ENCODE results near the gene GPR149. TPM values are rescaled to one million over a fixed set of nuclear protein-coding genes. Genes with fewer than 3 reads are reported as not detected.

GPR149 gene
- total RNA-seq, 2 donors from 2014 or later = not detected

- H3K4me1 Mint-ChIP-seq = peaks cover 24% of the 10 kb centered on the region
- H3K27ac Mint-ChIP-seq = no peak overlapping the region
- DNase-seq = no peak
- H3K27me3 Mint-ChIP-seq = peaks cover 5% of the 10 kb centered on the region
- no peaks in the 10 kb centered on the region for H3K9me3 ChIP-seq (ENCODE audit: control insufficient read depth, low read length, poor library complexity, severe bottlenecking)
- ATAC-seq = no peak
- peak overlapping the region; percentile 94 for H3K4me3 Mint-ChIP-seq
- H3K36me3 Mint-ChIP-seq (ENCODE audit: low read depth) = peaks cover 2% of the 10 kb centered on the region
These were observed 105.1 kb downstream of the GPR149 start for GRCh38 chr3:154324919-154325318.

DNA sequence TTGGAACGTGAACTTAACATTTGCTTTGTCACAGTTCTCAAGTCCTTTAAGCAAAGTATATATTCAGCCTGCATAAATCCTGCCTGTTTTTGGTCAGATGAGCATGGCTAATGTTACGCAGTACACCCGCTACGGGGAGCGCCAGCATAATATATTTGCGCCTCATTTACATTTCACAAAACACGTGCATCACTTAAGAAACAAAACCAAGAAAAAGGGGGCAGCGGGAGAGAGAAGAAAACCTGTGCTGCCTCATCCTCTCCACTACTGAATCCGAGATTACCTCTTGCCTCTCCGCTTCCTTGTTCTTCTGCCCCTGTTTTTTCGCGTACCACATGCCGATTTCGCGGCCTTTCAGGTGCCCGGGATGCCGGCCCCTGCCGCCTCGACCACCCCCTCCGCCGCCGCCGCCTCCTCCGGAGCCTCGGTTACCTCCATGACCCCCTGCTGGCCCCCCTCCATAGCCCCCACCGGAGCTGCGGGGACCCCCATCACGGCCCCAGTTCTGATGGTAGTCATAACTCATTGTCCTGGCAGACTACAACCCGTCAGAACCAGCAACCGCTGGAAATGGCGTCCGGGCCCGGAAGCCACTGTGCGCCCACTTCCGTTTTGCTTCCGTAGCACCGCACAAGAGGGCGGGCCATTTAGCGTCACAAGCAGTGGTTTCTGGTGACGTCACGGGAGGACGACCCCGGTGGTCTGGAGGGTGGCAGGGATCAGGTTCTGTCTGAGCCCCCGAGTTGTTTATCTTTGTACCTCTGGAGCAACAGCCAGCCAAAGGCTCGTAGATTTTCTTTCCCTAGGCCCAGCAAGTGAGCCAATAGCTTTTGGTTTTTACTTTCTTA, 105.9 kb downstream of the GPR149 start, which contains the start of gene DHX36:
DHX36 (minus strand) TSS at position 597 of the 848 bp plus-strand sequence; CDS start at position 526, 71 bp downstream.
- peak; percentile 93 for ATAC-seq
- Mint-ChIP-seq H3K4me1 (peaks cover 21% of the 10 kb centered on the region), H3K27ac (no peak within 1 kb of the TSS), H3K36me3 (ENCODE audit: low read depth) (peaks cover 2% of the 10 kb centered on the region), H3K4me3 (peak within 1 kb of the TSS; percentile 94), H3K27me3 (peaks cover 5% of the 10 kb centered on the region)
- H3K9me3 ChIP-seq (ENCODE audit: control insufficient read depth, low read length, poor library complexity, severe bottlenecking) = no peaks in the 10 kb centered on the region
- DNase-seq = peak; percentile 77 to 81 (median 80)

- ATAC-seq (no peak), DNase-seq (no peak)
- Mint-ChIP-seq H3K27me3 (no peaks in the 10 kb centered on the region), H3K27ac (peak overlapping the region; percentile 95), H3K36me3 (ENCODE audit: low read depth) (peaks cover 6% of the 10 kb centered on the region), H3K4me1 (peaks cover 37% of the 10 kb centered on the region), H3K4me3 (peak overlapping the region; percentile 78)
- no peaks in the 10 kb centered on the region for H3K9me3 ChIP-seq (ENCODE audit: control insufficient read depth, low read length, poor library complexity, severe bottlenecking)
These were observed 112.8 kb downstream of the GPR149 start for GRCh38 chr3:154316974-154317767.

DNA sequence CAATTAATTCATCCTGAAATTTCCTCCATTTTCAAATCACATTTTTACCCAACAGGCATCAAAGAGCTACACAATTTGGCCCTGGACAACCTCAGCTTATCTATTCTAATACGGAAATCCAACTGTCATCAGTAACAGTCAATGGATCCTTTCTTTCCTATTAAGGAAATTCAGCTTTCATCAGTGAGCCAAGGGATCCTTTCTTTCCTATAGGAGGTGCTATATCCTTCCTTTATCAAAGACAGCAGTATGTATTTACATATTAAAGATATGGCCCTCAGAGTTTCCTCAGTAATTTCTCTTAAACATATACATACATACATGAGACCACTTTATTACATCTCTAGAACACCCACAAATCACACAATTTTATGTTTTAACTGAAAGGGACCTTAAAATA, 115.8 kb downstream of the GPR149 start:
- H3K36me3 Mint-ChIP-seq (ENCODE audit: low read depth) = peaks cover 5% of the 10 kb centered on the region
- DNase-seq = no peak
- ATAC-seq = no peak
- H3K27ac Mint-ChIP-seq = peak overlapping the region; percentile 57
- peaks cover 27% of the 10 kb centered on the region for H3K4me1 Mint-ChIP-seq
- no peaks in the 10 kb centered on the region for H3K9me3 ChIP-seq (ENCODE audit: control insufficient read depth, low read length, poor library complexity, severe bottlenecking)
- no peak overlapping the region for H3K4me3 Mint-ChIP-seq
- no peaks in the 10 kb centered on the region for H3K27me3 Mint-ChIP-seq

GRCh38 chr3:154310840-154311239, 119.2 kb downstream of the GPR149 start:
- peaks cover 15% of the 10 kb centered on the region for H3K36me3 Mint-ChIP-seq (ENCODE audit: low read depth)
- ATAC-seq (no peak), DNase-seq (no peak)
- no peak overlapping the region for H3K4me3 Mint-ChIP-seq
- H3K27ac Mint-ChIP-seq = no peak overlapping the region
- no peaks in the 10 kb centered on the region for H3K27me3 Mint-ChIP-seq
- peaks cover 21% of the 10 kb centered on the region for H3K4me1 Mint-ChIP-seq
- H3K9me3 ChIP-seq (ENCODE audit: control insufficient read depth, low read length, poor library complexity, severe bottlenecking) = no peaks in the 10 kb centered on the region

GRCh38 chr3:154307363-154307762, 122.6 kb downstream of the GPR149 start:
- no peaks in the 10 kb centered on the region for H3K27me3 Mint-ChIP-seq

GRCh38 chr3:154304936-154305335, 125.1 kb downstream of the GPR149 start:
- no peaks in the 10 kb centered on the region for H3K27me3 Mint-ChIP-seq
- DNase-seq (no peak), ATAC-seq (no peak)
- no peak overlapping the region for H3K4me3 Mint-ChIP-seq
- no peak overlapping the region for H3K27ac Mint-ChIP-seq
- H3K4me1 Mint-ChIP-seq = peaks cover 19% of the 10 kb centered on the region
- peaks cover 15% of the 10 kb centered on the region for H3K36me3 Mint-ChIP-seq (ENCODE audit: low read depth)
- no peaks in the 10 kb centered on the region for H3K9me3 ChIP-seq (ENCODE audit: control insufficient read depth, low read length, poor library complexity, severe bottlenecking)

More at GRCh38 chr3:154307363-154307762, 122.6 kb downstream of the GPR149 start:
- peaks cover 18% of the 10 kb centered on the region for H3K4me1 Mint-ChIP-seq
- no peaks in the 10 kb centered on the region for H3K9me3 ChIP-seq (ENCODE audit: control insufficient read depth, low read length, poor library complexity, severe bottlenecking)
- peaks cover 11% of the 10 kb centered on the region for H3K36me3 Mint-ChIP-seq (ENCODE audit: low read depth)
- H3K27ac Mint-ChIP-seq = no peak overlapping the region
- DNase-seq (no peak), ATAC-seq (no peak)
- H3K4me3 Mint-ChIP-seq = no peak overlapping the region

DNA sequence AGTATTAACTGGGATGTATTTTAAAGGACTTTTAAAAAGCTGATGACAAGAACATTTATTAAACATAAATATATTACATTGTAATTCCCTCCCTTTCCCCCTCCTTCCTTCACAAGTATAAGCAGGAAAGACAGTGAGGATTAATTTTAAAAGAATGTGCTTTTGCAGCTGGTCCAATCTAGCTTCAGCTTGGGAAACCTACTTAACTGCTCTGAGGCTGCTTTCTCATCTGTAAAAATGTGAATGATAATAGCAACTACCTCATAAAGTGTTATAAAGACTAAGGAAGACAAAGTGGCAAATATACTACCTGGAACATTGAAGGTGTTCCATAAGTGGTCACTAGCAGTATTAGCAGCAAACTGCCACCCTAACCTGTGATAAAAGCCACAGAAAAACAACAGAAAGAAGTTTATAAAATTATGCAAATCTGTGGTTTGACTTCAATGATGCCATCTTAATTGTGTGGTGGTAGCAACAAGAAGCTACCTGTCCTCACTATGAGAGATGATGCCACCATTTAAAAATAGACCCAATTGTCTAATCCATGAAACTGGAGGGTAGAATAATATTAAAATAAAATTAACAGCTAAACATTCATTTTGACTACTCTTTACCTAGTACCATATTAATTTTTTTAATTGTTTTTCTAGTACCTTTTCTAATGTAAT, 125.7 kb downstream of the GPR149 start:
- H3K9me3 ChIP-seq (ENCODE audit: control insufficient read depth, low read length, poor library complexity, severe bottlenecking) = no peaks in the 10 kb centered on the region
- Mint-ChIP-seq H3K4me1 (peaks cover 19% of the 10 kb centered on the region), H3K27me3 (no peaks in the 10 kb centered on the region), H3K4me3 (no peak overlapping the region), H3K27ac (peak overlapping the region; percentile 6), H3K36me3 (ENCODE audit: low read depth) (peaks cover 15% of the 10 kb centered on the region)
- DNase-seq (no peak), ATAC-seq (no peak)

DNA sequence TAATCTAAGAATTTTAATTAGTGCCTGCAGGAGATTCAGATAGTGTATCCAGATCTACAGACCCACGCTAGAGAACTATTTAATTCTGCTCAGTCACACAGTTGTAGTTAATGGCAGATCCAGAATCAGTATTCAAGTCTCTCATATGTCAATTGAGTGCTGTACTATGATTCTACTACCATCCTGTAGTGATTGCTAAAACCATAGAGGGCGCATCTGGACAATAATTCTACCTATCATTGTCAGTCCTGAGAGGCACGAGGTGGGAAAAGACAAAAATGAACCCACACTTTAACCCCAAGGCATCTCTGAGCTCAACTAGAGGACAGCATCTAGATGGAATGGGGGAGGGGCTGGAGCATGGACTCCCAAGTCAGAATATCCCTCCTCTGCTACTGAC, 128.4 kb downstream of the GPR149 start:
- no peak overlapping the region for H3K4me3 Mint-ChIP-seq
- H3K9me3 ChIP-seq (ENCODE audit: control insufficient read depth, low read length, poor library complexity, severe bottlenecking) = no peaks in the 10 kb centered on the region
- ATAC-seq (no peak), DNase-seq (no peak)
- H3K27ac Mint-ChIP-seq = no peak overlapping the region
- no peaks in the 10 kb centered on the region for H3K27me3 Mint-ChIP-seq
- peaks cover 8% of the 10 kb centered on the region for H3K4me1 Mint-ChIP-seq
- peaks cover 8% of the 10 kb centered on the region for H3K36me3 Mint-ChIP-seq (ENCODE audit: low read depth)

DNA sequence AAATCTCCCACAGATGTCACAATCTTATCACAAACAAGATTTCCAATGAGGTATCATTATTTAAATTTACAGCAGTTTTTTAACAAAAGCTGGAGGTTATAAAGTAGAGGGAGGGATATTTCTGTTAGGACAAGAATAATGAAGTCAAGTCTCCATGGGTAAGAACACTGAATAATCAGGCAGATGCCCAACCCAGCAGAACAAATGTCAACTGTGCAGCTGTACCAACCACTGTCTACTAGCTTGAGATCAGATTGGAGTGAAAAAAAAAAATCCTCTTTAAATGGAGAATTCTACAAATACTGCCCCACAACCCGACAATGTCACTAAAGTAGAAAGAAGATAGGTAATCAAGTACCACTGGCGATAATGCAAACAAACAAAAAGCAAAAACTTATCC, 136.0 kb downstream of the GPR149 start:
- Mint-ChIP-seq H3K36me3 (ENCODE audit: low read depth) (peaks cover 7% of the 10 kb centered on the region), H3K4me1 (peaks cover 2% of the 10 kb centered on the region), H3K27me3 (no peaks in the 10 kb centered on the region), H3K4me3 (no peak overlapping the region), H3K27ac (no peak overlapping the region)
- ATAC-seq (no peak), DNase-seq (no peak)
- H3K9me3 ChIP-seq (ENCODE audit: control insufficient read depth, low read length, poor library complexity, severe bottlenecking) = no peaks in the 10 kb centered on the region

DNA sequence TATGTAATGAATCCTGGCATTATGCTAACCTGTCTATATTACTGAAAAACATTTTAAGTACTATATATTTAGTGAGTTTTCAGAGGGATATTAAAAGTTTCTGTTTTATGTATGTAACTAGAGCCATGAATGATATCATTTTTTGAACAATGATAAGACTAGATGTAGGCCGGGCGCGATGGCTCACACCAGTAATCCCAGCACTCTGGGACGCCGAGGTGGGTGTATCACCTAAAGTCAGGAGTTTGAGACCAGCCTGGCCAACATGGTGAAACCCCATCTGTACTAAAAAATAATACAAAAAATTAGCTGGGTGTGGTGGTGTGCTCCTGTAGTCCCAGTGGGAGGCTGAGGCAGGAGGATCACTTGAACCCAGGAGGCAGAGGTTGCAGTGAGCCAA, 139.8 kb downstream of the GPR149 start:
- ATAC-seq (no peak), DNase-seq (no peak)
- Mint-ChIP-seq H3K27me3 (no peaks in the 10 kb centered on the region), H3K27ac (no peak overlapping the region), H3K4me1 (peaks cover 2% of the 10 kb centered on the region), H3K4me3 (no peak overlapping the region), H3K36me3 (ENCODE audit: low read depth) (peaks cover 6% of the 10 kb centered on the region)
- no peaks in the 10 kb centered on the region for H3K9me3 ChIP-seq (ENCODE audit: control insufficient read depth, low read length, poor library complexity, severe bottlenecking)
